IMR-90 (cell line): ENCODE measurements around the gene AMOTL1. TPM values are rescaled to one million over a fixed set of nuclear protein-coding genes. Genes with fewer than 3 reads are reported as not detected.
A peak's percentile ranks its signal among the peaks of the same experiment; 100 is the strongest.

ENCODE experiments used
- ATAC-seq: fragments of 200-7000 bp; cut with Tn5 transposase; 2 replicates; pipeline ENCODE4 v1.9.1; 2020; ENCODE audit warnings: low read depth, mild to moderate bottlenecking, moderate library complexity
- BruUV-seq: library from RNA; stranded (reverse); fragments of 400-500 nt; replicated peaks from 2 replicates; lab custom pipeline; 2021; lab: Mats Ljungman, UMichigan
- CTCF ChIA-PET: fragments of 300-600 bp; formaldehyde crosslinking; extraction: SDS; loops from one replicate; lab custom pipeline; 2021; ENCODE audit warnings: antibody characterized with exemption; lab: Yijun Ruan, JAX
- POLR2A ChIA-PET: fragments of 300-600 bp; sonication (Branson Sonifier 250); formaldehyde crosslinking; loops from one replicate; lab custom pipeline; 2022; ENCODE audit warnings: antibody characterized with exemption; ENCODE audit not compliant: unreplicated experiment; lab: Charles Lee
- DNase-seq: peaks from one replicate; pipeline ENCODE4 v3.0.0; 2013
- H2AFZ ChIP-seq: replicated peaks from 2 replicates; pipeline ENCODE3; 2013; ENCODE audit warnings: low read length, mild to moderate bottlenecking; ENCODE audit not compliant: poor library complexity
- H2AK5ac ChIP-seq: 2 replicates; pipeline ENCODE4 v1.6.1; 2013; ENCODE audit warnings: low read depth, low read length, inconsistent platforms
- H2AK9ac ChIP-seq: replicated peaks from 2 replicates; pipeline ENCODE3; 2013; ENCODE audit warnings: mild to moderate bottlenecking, low read depth, low read length, moderate library complexity; ENCODE audit not compliant: poor library complexity
- H2BK120ac ChIP-seq: 2 replicates; pipeline ENCODE4 v1.6.1; 2013; ENCODE audit warnings: low read depth, low read length, inconsistent platforms
- H2BK15ac ChIP-seq: 3 replicates; pipeline ENCODE4 v1.6.1; 2013; ENCODE audit warnings: low read depth, low read length, inconsistent platforms
- H2BK20ac ChIP-seq: 2 replicates; pipeline ENCODE4 v1.6.1; 2013; ENCODE audit warnings: low read depth, mild to moderate bottlenecking, inconsistent platforms, low read length, moderate library complexity
- H2BK5ac ChIP-seq: 2 replicates; pipeline ENCODE4 v1.6.1; 2013; ENCODE audit warnings: mild to moderate bottlenecking, low read depth, low read length, inconsistent platforms; ENCODE audit not compliant: poor library complexity, severe bottlenecking
- H3K14ac ChIP-seq: replicated peaks from 2 replicates; pipeline ENCODE4 v1.6.1; 2013; ENCODE audit warnings: low read depth, low read length, inconsistent platforms
- H3K18ac ChIP-seq: 2 replicates; pipeline ENCODE4 v1.6.1; 2013; ENCODE audit warnings: low read depth, low read length, control low read depth
- H3K23ac ChIP-seq: 2 replicates; pipeline ENCODE4 v1.6.1; 2013; ENCODE audit warnings: low read depth, low read length, inconsistent platforms
- H3K27ac ChIP-seq: 2 replicates; pipeline ENCODE4 v1.5.1; 2013; ENCODE audit warnings: mild to moderate bottlenecking, control low read depth, low read length; ENCODE audit not compliant: insufficient read depth
- H3K27me3 ChIP-seq: 2 replicates; pipeline ENCODE4 v1.6.1; 2013; ENCODE audit warnings: low read length; ENCODE audit not compliant: control insufficient read depth, insufficient read depth
- H3K36me3 ChIP-seq: 2 replicates; pipeline ENCODE4 v1.6.1; 2013; ENCODE audit warnings: low read length, mixed read lengths; ENCODE audit not compliant: control insufficient read depth, insufficient read depth
- H3K4ac ChIP-seq: 2 replicates; pipeline ENCODE4 v1.6.1; 2013; ENCODE audit warnings: low read depth, low read length, inconsistent platforms
- H3K4me1 ChIP-seq: 2 replicates; pipeline ENCODE4 v1.6.1; 2013; ENCODE audit warnings: low read length, mixed read lengths; ENCODE audit not compliant: control insufficient read depth, insufficient read depth
- H3K4me2 ChIP-seq: 2 replicates; pipeline ENCODE4 v1.6.1; 2013; ENCODE audit warnings: low read depth, mild to moderate bottlenecking, control low read depth, low read length, moderate library complexity
- H3K4me3 ChIP-seq: 2 replicates; pipeline ENCODE4 v1.5.1; 2013; ENCODE audit warnings: low read depth, mild to moderate bottlenecking, control low read depth, low read length, moderate library complexity; ENCODE audit not compliant: insufficient read depth
- H3K56ac ChIP-seq: 2 replicates; pipeline ENCODE4 v1.6.1; 2013; ENCODE audit warnings: low read length, inconsistent platforms; ENCODE audit not compliant: insufficient read depth; ENCODE audit errors: extremely low read depth
- H3K79me1 ChIP-seq, 2 experiments: 2 replicates each; pipeline ENCODE4 v1.6.1; 2013; ENCODE audit warnings: low read length in 2 of 2, inconsistent platforms in 1 of 2, low read depth in 1 of 2
- H3K9ac ChIP-seq: 2 replicates; pipeline ENCODE4 v1.6.1; 2013; ENCODE audit warnings: low read depth, low read length, control low read depth
- H3K9me1 ChIP-seq: 2 replicates; pipeline ENCODE4 v1.6.1; 2013; ENCODE audit warnings: low read length, inconsistent platforms; ENCODE audit not compliant: insufficient read depth
- H3K9me3 ChIP-seq: 2 replicates; pipeline ENCODE4 v1.6.1; 2013; ENCODE audit warnings: low read length; ENCODE audit not compliant: control insufficient read depth, insufficient read depth
- H4K20me1 ChIP-seq: 2 replicates; pipeline ENCODE4 v1.6.1; 2013; ENCODE audit warnings: low read length, inconsistent platforms; ENCODE audit not compliant: insufficient read depth
- H4K5ac ChIP-seq: 2 replicates; pipeline ENCODE4 v1.6.1; 2013; ENCODE audit warnings: mild to moderate bottlenecking, low read depth, low read length, control low read depth
- H4K8ac ChIP-seq, 2 experiments: 2 replicates each; pipeline ENCODE4 v1.6.1; 2013; ENCODE audit warnings: low read depth in 2 of 2, low read length in 2 of 2, control low read depth in 1 of 2, inconsistent platforms in 1 of 2
- H4K91ac ChIP-seq: 2 replicates; pipeline ENCODE4 v1.6.1; 2013; ENCODE audit warnings: low read depth, low read length, inconsistent platforms; ENCODE audit not compliant: insufficient read depth
- BHLHE40 ChIP-seq: fragments of 150-350 bp; IDR thresholded peaks from 2 replicates; pipeline ENCODE4 v1.6.1; 2016; ENCODE audit warnings: mild to moderate bottlenecking, low read depth, low read length
- CTCF ChIP-seq: conservative IDR thresholded peaks from 2 replicates; pipeline ENCODE4 v1.5.1; 2012; ENCODE audit warnings: mild to moderate bottlenecking, low read depth, low read length, improper control_type of control experiment
- FOS ChIP-seq: fragments of 150-350 bp; IDR thresholded peaks from 2 replicates; pipeline ENCODE4 v1.6.1; 2016; ENCODE audit warnings: low read depth, low read length
- MXI1 ChIP-seq: IDR thresholded peaks from 2 replicates; pipeline ENCODE4 v1.6.1; 2012; ENCODE audit warnings: low read depth, mild to moderate bottlenecking, low read length, moderate library complexity, borderline replicate concordance
- RFX5 ChIP-seq: IDR thresholded peaks from 2 replicates; pipeline ENCODE4 v1.8.0; 2012; ENCODE audit warnings: low read depth, mild to moderate bottlenecking, low read length, moderate library complexity
- WGBS, 2 experiments: methylation state at CpG; one replicate each; pipeline versions ENCODE4 v1.1.5 to v1.1.7; 2013; ENCODE audit warnings: missing lambda C conversion rate in 2 of 2; ENCODE audit not compliant: insufficient read length in 1 of 2; ENCODE audit errors: extremely low coverage in 2 of 2; 5-methylcytosine and 5-hydroxymethylcytosine counted together
- dilution Hi-C: fragments of 300-500 bp; cut with HindIII; formaldehyde crosslinking; loops from one replicate; pipeline ENCODE4 v1.14.3; 2018; ENCODE audit warnings: low sequenced_read_pairs; ENCODE audit not compliant: unreplicated experiment
- in situ Hi-C: fragments of 300-500 bp; cut with MboI; formaldehyde crosslinking; loops from 3 replicates; pipeline ENCODE4 v1.14.3; 2019; ENCODE audit warnings: low sequenced_read_pairs, inconsistent platforms, mixed read lengths
- intact Hi-C: fragments of 100-400 bp; cut with micrococcal nuclease; formaldehyde crosslinking; loops from 2 replicates; pipeline ENCODE4 v1.10.0; 2022
- polyA plus RNA-seq, 3 experiments: library from polyadenylated mRNA; depleted of rRNA; stranded (reverse); fragments of >200 nt; gene quantifications; 2 replicates each; pipeline ENCODE4 v1.2.3, GENCODE V29; 2012; ENCODE audit warnings: low replicate concordance in 1 of 3
- total RNA-seq: library from RNA; depleted of rRNA; stranded (reverse); fragments of >200 nt; gene quantifications from 2 replicates; pipeline ENCODE4 v1.2.3, GENCODE V29; 2012

Gene AMOTL1
- total and polyA plus RNA-seq, 2 of the 4 experiments (the other 2 are of a cell fraction), result 18.6 to 49.5 TPM

GRCh38 chr11:94830722-94831510, 62.8 kb downstream of the AMOTL1 start:
- no TSS peak for BruUV-seq
- H2BK20ac ChIP-seq, result no peak overlapping the region
- H2AK5ac ChIP-seq, result no peak overlapping the region
- H2BK120ac ChIP-seq, result no peak overlapping the region
- H3K56ac ChIP-seq, result no peak overlapping the region
- no peak overlapping the region for H2BK5ac ChIP-seq
- peak overlapping the region; percentile 49; the same call in 1 of the 2 replicates for H3K27ac ChIP-seq
- H3K23ac ChIP-seq, result no peak overlapping the region
- no peak overlapping the region for H4K8ac ChIP-seq
- H2AFZ ChIP-seq, result no peak overlapping the region
- H3K79me1 ChIP-seq, result peaks cover 38 to 59% of the 10 kb centered on the region in 2 experiments
- ChIA-PET CTCF (interaction anchor here (1.2 kb wide), 1 partner anchor 137 kb away, joined by 3 read pairs; no protein-coding TSS in a partner anchor), POLR2A (no interaction called here)
- in situ Hi-C loops (no loop called here), dilution Hi-C loops (no loop called here), intact Hi-C loops (no loop called here)
- H3K4me2 ChIP-seq, result peak overlapping the region; percentile 1; the same call in 1 of the 2 replicates
- peaks cover 47% of the 10 kb centered on the region for H3K36me3 ChIP-seq
- peak overlapping the region; percentile 76 for H3K18ac ChIP-seq
- ATAC-seq (peak; percentile 24; the same call in 1 of the 2 replicates), DNase-seq (peak; percentile 42)
- H3K9ac ChIP-seq, result no peak overlapping the region
- TF ChIP-seq FOS (no peak), CTCF (no peak), BHLHE40 (no peak), MXI1 (no peak), RFX5 (no peak)
- peaks cover 16% of the 10 kb centered on the region for H3K9me1 ChIP-seq
- peak overlapping the region; percentile 15; the same call in 1 of the 2 replicates for H4K5ac ChIP-seq
- peaks cover 27% of the 10 kb centered on the region for H3K4me1 ChIP-seq
- 0 out of 2 replicates have a peak overlapping the region, but pooled peaks have one; percentile 34 for H3K4ac ChIP-seq
- no peak overlapping the region for H2AK9ac ChIP-seq
- no CpG with 5 or more reads among the region's 5 CpGs for WGBS, 2 experiments
- no peaks in the 10 kb centered on the region for H3K27me3 ChIP-seq
- H4K20me1 ChIP-seq, result peaks cover 10% of the 10 kb centered on the region
- no peak overlapping the region for H4K91ac ChIP-seq
- peak overlapping the region; percentile 30; the same call in 1 of the 2 replicates for H3K14ac ChIP-seq
- no peaks in the 10 kb centered on the region for H3K9me3 ChIP-seq
- no peak overlapping the region for H3K4me3 ChIP-seq
- H2BK15ac ChIP-seq, result no peak overlapping the region
